Nephron progenitor cell (in vitro differentiated cells): ENCODE data around the gene TMEM169.

Experiments used
- DNase-seq: peaks from one replicate; pipeline ENCODE4 v3.0.0; 2021
- H3K27ac Mint-ChIP-seq: 2 replicates; pipeline ENCODE4 v1.8.0; 2021; ENCODE audit warnings: mild to moderate bottlenecking, moderate library complexity, mixed read lengths
- H3K27me3 Mint-ChIP-seq: 2 replicates; pipeline ENCODE4 v1.8.0; 2021; ENCODE audit warnings: mild to moderate bottlenecking, low read depth, mixed read lengths; ENCODE audit not compliant: poor library complexity
- H3K36me3 Mint-ChIP-seq: 2 replicates; pipeline ENCODE4 v1.8.0; 2021; ENCODE audit warnings: low read depth, mixed read lengths
- H3K4me1 Mint-ChIP-seq: 2 replicates; pipeline ENCODE4 v1.8.0; 2021; ENCODE audit warnings: mixed read lengths
- H3K4me3 Mint-ChIP-seq: 2 replicates; pipeline ENCODE4 v1.8.0; 2021; ENCODE audit warnings: mild to moderate bottlenecking, moderate library complexity, mixed read lengths
- H3K9me3 Mint-ChIP-seq: 2 replicates; pipeline ENCODE4 v1.8.0; 2021; ENCODE audit warnings: mild to moderate bottlenecking, moderate library complexity, mixed read lengths
- CTCF ChIP-seq: fragments of 200-600 bp; sonication (generic); IDR thresholded peaks from 2 replicates; pipeline ENCODE4 v1.5.0; 2021; ENCODE audit warnings: antibody characterized with exemption

TMEM169 gene

GRCh38 chr2:216064014-216064630, 17.6 kb upstream of the TMEM169 start:
- no peaks in the 10 kb centered on the region for H3K9me3 Mint-ChIP-seq
- DNase-seq = no peak

GRCh38 chr2:216064665-216065064, 17.1 kb upstream of the TMEM169 start:
- peaks cover 5% of the 10 kb centered on the region for H3K4me1 Mint-ChIP-seq
- H3K27me3 Mint-ChIP-seq = no peaks in the 10 kb centered on the region
- H3K36me3 Mint-ChIP-seq = peaks cover 25% of the 10 kb centered on the region
- no peak overlapping the region for H3K4me3 Mint-ChIP-seq
- DNase-seq = no peak
- no peak overlapping the region for H3K27ac Mint-ChIP-seq
- H3K9me3 Mint-ChIP-seq = no peaks in the 10 kb centered on the region
- TF ChIP-seq CTCF = no peak

More at GRCh38 chr2:216064014-216064630, 17.6 kb upstream of the TMEM169 start:
- no peak for TF ChIP-seq CTCF
- no peaks in the 10 kb centered on the region for H3K27me3 Mint-ChIP-seq
- peaks cover 26% of the 10 kb centered on the region for H3K36me3 Mint-ChIP-seq
- no peak overlapping the region for H3K4me3 Mint-ChIP-seq
- peaks cover 1% of the 10 kb centered on the region for H3K4me1 Mint-ChIP-seq
- no peak overlapping the region for H3K27ac Mint-ChIP-seq

GRCh38 chr2:216066230-216066629, 15.5 kb upstream of the TMEM169 start:
- Mint-ChIP-seq H3K36me3 (peaks cover 16% of the 10 kb centered on the region), H3K27me3 (no peaks in the 10 kb centered on the region), H3K27ac (no peak overlapping the region)

DNA sequence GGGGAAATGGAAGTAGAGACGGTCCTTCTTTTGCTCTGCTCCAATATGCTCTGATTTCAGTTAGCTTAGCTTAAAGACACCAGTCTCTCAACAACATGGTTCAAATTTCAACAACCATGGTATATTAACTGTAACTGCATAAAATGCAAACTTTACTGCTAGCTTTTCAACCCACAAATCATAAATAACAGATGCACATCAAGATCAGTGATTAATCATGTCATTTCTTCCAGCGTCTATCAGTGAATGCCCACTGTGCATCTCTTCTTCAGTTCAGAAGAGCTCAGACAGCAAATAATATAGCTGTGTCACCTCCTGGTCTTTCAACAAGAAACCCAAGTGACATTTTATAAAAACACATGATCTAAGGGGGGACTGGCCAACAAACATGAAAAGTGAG, 12.7 kb upstream of the TMEM169 start:
- peaks cover 15% of the 10 kb centered on the region for H3K4me1 Mint-ChIP-seq
- H3K27me3 Mint-ChIP-seq = no peaks in the 10 kb centered on the region
- H3K27ac Mint-ChIP-seq = no peak overlapping the region
- H3K9me3 Mint-ChIP-seq = no peaks in the 10 kb centered on the region
- no peak overlapping the region for H3K4me3 Mint-ChIP-seq
- no peak for TF ChIP-seq CTCF
- DNase-seq = no peak
- peaks cover 10% of the 10 kb centered on the region for H3K36me3 Mint-ChIP-seq

More at GRCh38 chr2:216066230-216066629, 15.5 kb upstream of the TMEM169 start:
- Mint-ChIP-seq H3K4me1 (peaks cover 9% of the 10 kb centered on the region), H3K4me3 (no peak overlapping the region), H3K9me3 (no peaks in the 10 kb centered on the region)
- no peak for DNase-seq
- no peak for TF ChIP-seq CTCF

- Mint-ChIP-seq H3K9me3 (no peaks in the 10 kb centered on the region), H3K36me3 (peaks cover 10% of the 10 kb centered on the region), H3K4me1 (peaks cover 15% of the 10 kb centered on the region), H3K27ac (no peak overlapping the region), H3K27me3 (no peaks in the 10 kb centered on the region), H3K4me3 (no peak overlapping the region)
- DNase-seq = no peak
- TF ChIP-seq CTCF = no peak
Measured at GRCh38 chr2:216070195-216070594, 11.5 kb upstream of the TMEM169 start.
